ENCODE measurements around the gene NEU4.

- TF ChIP-seq CTCF (IDR thresholded peaks at IDR 0.05): no peak
- TF ChIP-seq POLR2A (IDR thresholded peaks at IDR 0.05): no peak
Measured at GRCh38 chr2:241857041-241857541, 48.1 kb downstream of the NEU4 start.
